ENCODE data around the gene CHMP6.

The CHMP6 gene

DNA sequence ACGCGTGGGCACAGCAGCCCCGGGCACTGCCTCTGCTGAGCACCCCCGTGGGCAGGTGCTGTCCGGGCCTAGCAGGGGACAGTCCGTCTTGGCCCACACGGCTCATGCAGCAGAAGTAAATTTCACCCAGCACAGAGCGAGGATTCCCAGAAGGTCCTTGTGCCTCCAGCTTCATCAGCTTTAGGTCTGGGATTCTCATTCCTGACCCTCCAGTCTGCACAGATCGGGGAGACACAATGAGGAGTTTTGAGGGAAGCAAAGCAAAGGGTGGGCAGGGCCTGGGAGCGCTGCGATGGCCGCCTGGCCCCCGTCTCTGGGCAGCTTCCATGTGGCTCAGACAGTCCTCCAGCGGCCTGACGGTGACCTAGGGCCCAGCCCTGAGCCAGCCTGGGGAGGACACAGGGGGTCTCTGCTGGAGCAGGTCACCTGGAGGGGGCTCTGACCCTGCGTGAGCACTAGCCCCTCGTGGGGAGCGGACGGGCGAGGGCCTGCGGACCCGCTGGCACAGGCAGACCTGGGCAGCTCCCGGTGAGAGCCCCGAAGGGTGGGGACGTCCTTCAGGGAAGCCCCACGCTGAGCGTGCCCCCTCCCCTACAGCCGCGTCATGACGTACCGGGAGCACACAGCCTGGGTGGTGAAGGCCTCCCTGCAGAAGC, 30.7 kb upstream of the CHMP6 start:
- H3K9me3 ChIP-seq (ENCODE audit: low read length), result no peaks in the 10 kb centered on the region

DNA sequence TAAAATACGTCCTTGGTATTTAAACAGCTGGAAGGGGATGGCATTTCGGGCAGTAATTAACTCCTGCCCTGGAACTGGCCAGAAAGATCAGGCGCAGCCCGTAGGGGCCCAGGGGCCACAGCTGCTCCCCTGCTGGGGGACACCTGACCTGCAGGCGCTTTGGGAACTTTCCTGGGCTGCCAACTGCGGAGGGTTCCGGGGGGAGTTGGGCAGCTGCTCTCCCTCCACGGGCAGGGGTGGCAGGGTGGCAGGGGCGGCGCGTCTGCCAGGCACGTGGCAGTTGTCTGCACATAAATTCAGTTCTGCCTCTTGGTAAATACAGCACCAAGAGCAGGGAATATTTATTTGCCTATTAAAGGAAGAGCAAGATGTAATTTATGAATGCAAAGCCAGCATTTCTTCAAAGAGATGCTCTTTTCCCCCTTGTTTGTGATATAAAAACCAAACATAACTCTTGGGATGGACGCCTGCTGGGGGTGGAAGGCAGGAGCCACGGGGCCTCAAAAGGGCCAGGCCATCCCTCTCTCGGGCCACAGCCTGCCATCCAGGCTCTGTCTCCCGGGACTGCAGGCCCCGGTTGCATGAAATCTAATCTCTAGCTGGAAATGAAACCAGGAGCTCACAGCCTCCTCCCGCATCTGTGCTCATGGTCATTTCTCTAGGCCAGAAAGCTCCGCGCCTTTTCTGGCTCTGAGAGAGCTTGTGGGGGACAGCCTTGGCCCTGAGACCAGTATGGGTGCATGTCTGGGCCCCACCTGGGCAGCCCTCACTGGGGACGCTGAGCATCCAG, 29.9 kb upstream of the CHMP6 start:
- Histone ChIP-seq H3K4me3 (ENCODE audit: low read length) (no peak overlapping the region), H3K27me3 (ENCODE audit: insufficient read depth, low read length) (no peaks in the 10 kb centered on the region), H3K4me1 (ENCODE audit: insufficient read depth, low read length) (no peaks in the 10 kb centered on the region), H3K36me3 (ENCODE audit: insufficient read depth, low read length) (peaks cover 4% of the 10 kb centered on the region), H3K9me3 (ENCODE audit: low read length) (no peaks in the 10 kb centered on the region), H2AFZ (ENCODE audit: low read depth, low read length) (no peak overlapping the region)

More for the DNA sequence above, 30.7 kb upstream of the CHMP6 start:
- Histone ChIP-seq H3K4me3 (ENCODE audit: low read length) (no peak overlapping the region), H3K27me3 (ENCODE audit: insufficient read depth, low read length) (no peaks in the 10 kb centered on the region), H3K36me3 (ENCODE audit: insufficient read depth, low read length) (peaks cover 4% of the 10 kb centered on the region), H2AFZ (ENCODE audit: low read depth, low read length) (no peak overlapping the region), H3K4me1 (ENCODE audit: insufficient read depth, low read length) (no peaks in the 10 kb centered on the region)

DNA sequence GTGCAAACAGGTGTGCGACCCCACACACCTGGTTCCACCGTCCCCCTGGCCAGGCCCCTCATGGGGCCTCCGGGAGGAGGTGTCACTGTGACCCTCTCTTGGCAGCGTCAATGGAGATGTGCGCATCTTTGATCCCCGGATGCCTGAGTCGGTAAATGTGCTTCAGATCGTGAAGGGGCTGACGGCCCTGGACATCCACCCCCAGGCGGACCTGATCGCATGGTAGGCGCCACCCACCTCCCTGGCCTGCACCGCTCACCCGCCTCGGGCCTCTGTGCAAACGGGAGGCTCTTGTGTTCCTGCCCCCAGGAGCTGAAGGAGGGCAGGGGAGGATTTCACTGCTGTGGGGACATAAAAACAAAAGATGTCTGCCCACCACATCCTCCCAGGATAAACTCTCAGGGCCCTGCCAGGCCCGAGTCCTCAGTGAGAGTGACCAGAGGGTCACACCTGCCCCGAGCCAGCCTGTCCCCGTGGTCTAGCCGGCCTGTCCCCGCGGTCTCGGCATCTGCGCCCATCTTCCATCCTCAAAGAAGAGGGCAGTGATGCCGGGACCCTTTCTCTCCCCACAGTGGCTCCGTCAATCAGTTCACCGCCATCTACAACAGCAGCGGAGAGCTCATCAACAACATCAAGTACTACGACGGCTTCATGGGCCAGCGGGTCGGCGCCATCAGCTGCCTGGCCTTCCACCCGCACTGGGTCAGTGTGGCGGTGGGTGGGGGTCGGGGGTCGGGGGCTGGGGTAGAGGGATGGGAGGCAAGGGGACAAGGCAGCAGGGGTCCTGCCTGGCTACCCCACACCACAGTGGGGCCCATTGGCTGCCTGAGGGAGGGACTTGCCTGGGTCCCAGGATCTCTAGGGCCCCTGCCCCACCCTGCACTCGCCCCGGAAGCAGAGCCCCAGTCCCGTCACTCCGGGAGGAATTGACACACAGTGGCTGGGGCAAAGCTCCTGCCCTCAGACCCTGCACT, 29.0 kb upstream of the CHMP6 start:
- Histone ChIP-seq H3K4me3 (ENCODE audit: low read length) (no peak overlapping the region), H3K9me3 (ENCODE audit: low read length) (no peaks in the 10 kb centered on the region), H3K36me3 (ENCODE audit: insufficient read depth, low read length) (peaks cover 4% of the 10 kb centered on the region), H3K27me3 (ENCODE audit: insufficient read depth, low read length) (no peaks in the 10 kb centered on the region), H2AFZ (ENCODE audit: low read depth, low read length) (no peak overlapping the region), H3K4me1 (ENCODE audit: insufficient read depth, low read length) (no peaks in the 10 kb centered on the region)

DNA sequence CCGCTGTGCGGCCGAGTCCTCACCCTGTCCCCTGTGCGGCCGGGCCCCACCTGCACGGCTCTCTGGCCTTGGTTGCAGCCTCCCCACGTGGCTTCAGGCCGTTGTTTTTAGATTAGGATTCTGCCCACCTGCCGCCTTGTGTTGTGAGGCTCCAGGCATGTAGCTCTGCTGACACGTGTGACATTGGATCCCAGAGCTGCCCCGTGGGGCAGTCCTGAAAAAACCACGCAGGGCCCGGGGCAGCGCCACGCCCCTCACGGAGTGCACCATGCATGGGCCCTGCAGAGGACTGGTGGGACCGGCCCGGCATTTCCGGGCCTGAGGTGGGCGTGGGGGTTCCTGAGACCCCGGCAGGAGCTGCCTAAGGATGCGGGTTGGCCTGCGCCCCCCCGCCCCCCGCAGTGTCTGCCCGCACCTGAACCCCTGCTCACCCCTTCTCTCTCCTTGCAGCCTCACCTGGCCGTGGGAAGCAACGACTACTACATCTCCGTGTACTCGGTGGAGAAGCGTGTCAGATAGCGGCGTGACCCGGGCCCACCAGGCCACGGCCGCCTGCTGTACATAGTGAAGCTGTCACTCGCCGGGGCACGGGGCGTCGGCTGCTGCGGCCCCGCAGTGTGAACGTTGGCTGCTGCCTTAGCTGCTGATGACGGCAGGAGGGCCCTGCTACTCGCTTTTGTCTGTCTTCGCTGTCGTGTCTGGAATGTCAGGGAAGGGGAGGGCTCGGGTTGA, 27.7 kb upstream of the CHMP6 start:
- no peaks in the 10 kb centered on the region for H3K9me3 ChIP-seq (ENCODE audit: low read length)
- peaks cover 4% of the 10 kb centered on the region for H3K36me3 ChIP-seq (ENCODE audit: insufficient read depth, low read length)
- peaks cover 8% of the 10 kb centered on the region for H3K4me1 ChIP-seq (ENCODE audit: insufficient read depth, low read length)
- H3K27me3 ChIP-seq (ENCODE audit: insufficient read depth, low read length), result no peaks in the 10 kb centered on the region
- H3K4me3 ChIP-seq (ENCODE audit: low read length), result no peak overlapping the region
- no peak overlapping the region for H2AFZ ChIP-seq (ENCODE audit: low read depth, low read length)

DNA sequence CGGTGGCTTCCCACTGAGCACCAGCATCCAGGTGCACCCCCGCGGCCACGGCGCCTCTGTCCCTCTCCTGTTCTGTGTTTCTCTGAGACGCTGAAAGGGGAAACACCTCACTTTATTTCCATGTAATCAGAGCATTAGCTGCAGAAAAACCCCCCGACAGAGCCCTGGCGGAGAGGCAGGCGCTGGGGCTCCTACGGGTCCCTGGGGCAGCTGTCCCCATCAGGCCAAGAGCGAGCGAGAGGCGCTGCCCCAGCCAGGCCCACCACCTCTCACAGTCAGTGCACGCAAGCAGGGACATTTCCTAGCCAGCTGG, 27.1 kb upstream of the CHMP6 start:
- H3K27me3 ChIP-seq (ENCODE audit: insufficient read depth, low read length), result no peaks in the 10 kb centered on the region
- H2AFZ ChIP-seq (ENCODE audit: low read depth, low read length), result no peak overlapping the region
- H3K9me3 ChIP-seq (ENCODE audit: low read length), result no peaks in the 10 kb centered on the region
- peaks cover 9% of the 10 kb centered on the region for H3K4me1 ChIP-seq (ENCODE audit: insufficient read depth, low read length)
- peaks cover 4% of the 10 kb centered on the region for H3K36me3 ChIP-seq (ENCODE audit: insufficient read depth, low read length)
- no peak overlapping the region for H3K4me3 ChIP-seq (ENCODE audit: low read length)

DNA sequence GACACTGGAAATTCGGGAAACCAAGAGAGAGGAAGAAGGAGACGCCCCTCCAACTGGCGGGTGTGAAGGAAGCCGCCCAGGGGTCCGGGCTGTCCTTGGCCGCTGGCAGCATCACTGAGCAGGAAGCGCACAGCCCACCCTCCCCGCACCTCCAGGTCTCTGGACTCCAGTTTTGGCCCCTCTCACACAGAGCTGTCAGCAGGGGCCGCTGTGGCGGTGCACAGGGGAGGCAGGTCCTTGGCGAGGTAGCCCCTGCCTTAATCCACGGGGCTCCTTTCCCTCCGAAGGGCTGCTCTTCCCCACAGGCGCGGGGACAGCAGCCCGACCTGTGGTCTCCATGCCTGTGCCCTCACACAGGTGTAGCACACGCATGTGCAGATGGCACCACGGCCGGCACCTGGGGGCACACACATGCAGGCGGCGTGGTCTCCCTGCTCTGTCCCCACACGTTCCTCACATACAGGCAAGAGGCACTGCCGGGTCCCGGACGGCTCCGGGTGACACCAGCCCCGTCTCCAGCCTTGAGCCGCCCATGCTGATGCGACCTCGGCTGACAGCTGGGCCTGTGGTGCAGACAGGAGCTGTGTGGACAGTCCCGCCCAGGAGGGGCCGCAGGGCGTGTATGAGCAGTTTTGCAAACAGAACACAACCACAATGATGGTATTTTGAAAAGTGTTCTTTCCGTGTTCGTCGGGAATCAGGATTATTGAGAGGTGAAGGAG, 26.6 kb upstream of the CHMP6 start:
- Histone ChIP-seq H2AFZ (ENCODE audit: low read depth, low read length) (no peak overlapping the region), H3K36me3 (ENCODE audit: insufficient read depth, low read length) (peaks cover 4% of the 10 kb centered on the region), H3K4me1 (ENCODE audit: insufficient read depth, low read length) (peaks cover 9% of the 10 kb centered on the region), H3K27me3 (ENCODE audit: insufficient read depth, low read length) (no peaks in the 10 kb centered on the region), H3K9me3 (ENCODE audit: low read length) (no peaks in the 10 kb centered on the region), H3K4me3 (ENCODE audit: low read length) (no peak overlapping the region)

DNA sequence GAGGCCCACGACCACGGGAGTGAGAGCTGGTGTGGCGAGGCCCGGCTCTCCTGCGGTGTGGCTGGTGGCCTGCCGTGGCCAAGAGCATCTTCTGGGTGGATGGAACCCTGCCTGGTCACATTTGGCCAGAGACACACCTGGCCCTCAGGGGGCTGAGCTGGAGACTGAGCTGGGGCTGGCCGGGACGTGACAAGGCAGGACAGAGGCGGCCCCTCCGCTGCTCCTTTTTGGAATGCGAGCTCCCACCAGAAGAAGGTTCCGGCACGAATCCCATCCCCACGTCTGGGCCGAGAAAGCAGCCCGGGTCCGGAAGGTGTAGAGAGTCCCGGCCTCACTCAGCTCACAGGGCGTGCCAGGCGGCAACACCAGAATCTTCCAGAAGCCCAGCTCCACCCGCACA, 26.0 kb upstream of the CHMP6 start:
- Histone ChIP-seq H3K27me3 (ENCODE audit: insufficient read depth, low read length) (no peaks in the 10 kb centered on the region), H3K9me3 (ENCODE audit: low read length) (no peaks in the 10 kb centered on the region), H3K4me1 (ENCODE audit: insufficient read depth, low read length) (peaks cover 9% of the 10 kb centered on the region), H2AFZ (ENCODE audit: low read depth, low read length) (no peak overlapping the region), H3K4me3 (ENCODE audit: low read length) (no peak overlapping the region), H3K36me3 (ENCODE audit: insufficient read depth, low read length) (peaks cover 4% of the 10 kb centered on the region)

DNA sequence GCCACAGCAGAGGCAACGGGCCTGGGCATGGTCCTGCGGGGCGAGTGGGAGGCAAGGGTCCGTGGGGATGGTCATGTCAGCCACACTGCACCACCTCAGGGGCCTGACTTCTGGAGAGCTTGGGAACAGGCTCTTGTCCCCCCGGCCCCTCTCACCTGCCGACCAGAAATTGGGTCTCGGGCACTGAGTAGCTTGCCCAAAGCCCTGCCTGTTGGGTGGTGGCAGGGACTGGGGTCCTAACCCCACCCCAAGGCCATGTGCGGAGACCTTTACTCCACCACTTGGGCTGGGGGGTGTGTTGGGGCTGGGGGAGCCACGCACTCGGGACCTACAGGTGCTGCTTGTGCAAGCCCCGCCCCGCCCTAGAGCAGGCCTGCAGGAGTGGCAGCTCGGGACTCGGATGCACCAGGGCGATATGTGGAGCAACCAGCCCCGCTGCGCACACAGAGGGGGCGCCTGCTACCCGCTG, 24.2 kb upstream of the CHMP6 start:
- Histone ChIP-seq H3K4me1 (ENCODE audit: insufficient read depth, low read length) (peaks cover 9% of the 10 kb centered on the region), H3K27me3 (ENCODE audit: insufficient read depth, low read length) (no peaks in the 10 kb centered on the region), H2AFZ (ENCODE audit: low read depth, low read length) (no peak overlapping the region), H3K4me3 (ENCODE audit: low read length) (no peak overlapping the region), H3K9me3 (ENCODE audit: low read length) (no peaks in the 10 kb centered on the region), H3K36me3 (ENCODE audit: insufficient read depth, low read length) (peaks cover 4% of the 10 kb centered on the region)

DNA sequence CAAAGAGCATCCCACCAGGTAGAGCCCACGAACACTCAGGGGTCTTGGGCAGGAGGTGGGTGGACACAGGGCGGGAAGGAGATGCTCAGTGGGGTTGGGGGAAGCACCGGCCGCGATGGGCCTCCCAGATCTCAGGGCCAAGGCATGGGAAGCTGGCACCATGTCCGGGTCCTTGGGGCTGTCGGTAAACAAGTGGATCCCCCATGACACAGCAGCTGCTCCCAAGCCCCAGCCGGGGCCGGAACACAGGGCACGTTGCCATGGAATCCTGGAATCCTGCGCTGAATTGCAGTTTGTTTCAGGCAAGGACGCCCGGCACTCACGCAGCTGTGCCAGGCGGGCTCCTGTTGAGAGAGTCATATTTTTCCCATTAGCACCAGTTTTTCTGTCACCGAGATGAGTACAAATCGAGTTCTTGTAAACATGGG, 23.0 kb upstream of the CHMP6 start:
- Histone ChIP-seq H3K27me3 (ENCODE audit: insufficient read depth, low read length) (no peaks in the 10 kb centered on the region), H3K4me1 (ENCODE audit: insufficient read depth, low read length) (peaks cover 9% of the 10 kb centered on the region), H3K9me3 (ENCODE audit: low read length) (no peaks in the 10 kb centered on the region), H3K36me3 (ENCODE audit: insufficient read depth, low read length) (peaks cover 4% of the 10 kb centered on the region), H2AFZ (ENCODE audit: low read depth, low read length) (no peak overlapping the region), H3K4me3 (ENCODE audit: low read length) (no peak overlapping the region)

DNA sequence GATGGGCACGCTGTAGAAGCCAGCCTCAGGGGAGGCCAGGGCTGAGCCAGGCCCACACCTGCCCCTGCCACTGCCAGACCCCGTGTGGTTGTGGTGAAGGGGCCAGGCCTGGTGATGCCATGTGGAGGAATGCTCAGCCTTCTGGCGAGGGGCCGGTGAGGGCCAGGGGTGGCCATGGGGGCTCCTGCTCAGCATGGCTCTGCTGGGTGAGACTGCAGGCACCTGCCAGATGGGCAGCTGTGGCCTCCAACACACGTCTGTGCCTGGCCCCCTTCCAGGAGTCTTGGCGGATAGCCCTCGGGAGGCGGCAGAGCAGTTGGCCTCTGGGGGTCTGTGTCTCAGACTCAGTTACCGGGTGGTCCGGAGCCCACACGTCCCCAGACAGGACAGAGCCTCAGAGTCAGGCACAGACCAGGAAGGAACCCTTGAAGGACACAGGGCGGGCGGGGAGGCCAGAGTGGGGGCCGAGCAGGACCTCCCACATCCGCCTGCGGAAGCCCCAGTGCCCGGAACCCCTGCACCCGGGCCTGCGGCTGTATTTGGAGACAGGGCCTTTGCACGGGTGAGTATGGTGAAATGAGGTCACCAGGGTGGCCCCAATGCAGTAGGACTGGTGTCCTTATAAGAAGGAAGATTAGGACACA, 22.5 kb upstream of the CHMP6 start:
- no peaks in the 10 kb centered on the region for H3K27me3 ChIP-seq (ENCODE audit: insufficient read depth, low read length)
- H3K36me3 ChIP-seq (ENCODE audit: insufficient read depth, low read length), result peaks cover 4% of the 10 kb centered on the region
- no peaks in the 10 kb centered on the region for H3K9me3 ChIP-seq (ENCODE audit: low read length)
- peaks cover 9% of the 10 kb centered on the region for H3K4me1 ChIP-seq (ENCODE audit: insufficient read depth, low read length)
- H2AFZ ChIP-seq (ENCODE audit: low read depth, low read length), result no peak overlapping the region
- no peak overlapping the region for H3K4me3 ChIP-seq (ENCODE audit: low read length)

DNA sequence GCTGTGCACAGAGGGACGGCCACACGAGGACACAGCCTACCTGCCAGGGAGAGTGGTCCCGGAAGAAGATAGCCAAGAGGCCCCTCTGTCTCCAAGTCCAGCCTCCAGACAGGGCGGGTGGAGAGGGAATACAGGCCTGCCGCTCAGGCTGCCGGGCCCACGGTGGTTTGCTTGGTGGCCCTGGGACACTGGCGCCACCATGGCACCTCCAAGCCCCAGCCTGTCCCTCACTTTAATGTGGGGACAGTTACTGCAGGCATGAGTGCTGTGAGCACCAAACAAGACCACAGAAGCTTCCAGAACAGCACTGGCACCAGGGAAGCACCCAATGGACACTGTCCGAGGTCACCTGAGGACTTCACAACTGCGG, 22.0 kb upstream of the CHMP6 start:
- H3K9me3 ChIP-seq (ENCODE audit: low read length), result no peaks in the 10 kb centered on the region
- peaks cover 9% of the 10 kb centered on the region for H3K4me1 ChIP-seq (ENCODE audit: insufficient read depth, low read length)
- no peak overlapping the region for H3K4me3 ChIP-seq (ENCODE audit: low read length)

More for the DNA sequence above, 22.0 kb upstream of the CHMP6 start:
- Histone ChIP-seq H3K27me3 (ENCODE audit: insufficient read depth, low read length) (no peaks in the 10 kb centered on the region), H3K36me3 (ENCODE audit: insufficient read depth, low read length) (peaks cover 4% of the 10 kb centered on the region), H2AFZ (ENCODE audit: low read depth, low read length) (no peak overlapping the region)
